ENCODE results near the gene RNH1. TPM values are rescaled to one million over a fixed set of nuclear protein-coding genes. Genes with fewer than 3 reads are reported as not detected.

The RNH1 gene
- total RNA-seq, 1 experiment from 2014 or later: 104 TPM

DNA sequence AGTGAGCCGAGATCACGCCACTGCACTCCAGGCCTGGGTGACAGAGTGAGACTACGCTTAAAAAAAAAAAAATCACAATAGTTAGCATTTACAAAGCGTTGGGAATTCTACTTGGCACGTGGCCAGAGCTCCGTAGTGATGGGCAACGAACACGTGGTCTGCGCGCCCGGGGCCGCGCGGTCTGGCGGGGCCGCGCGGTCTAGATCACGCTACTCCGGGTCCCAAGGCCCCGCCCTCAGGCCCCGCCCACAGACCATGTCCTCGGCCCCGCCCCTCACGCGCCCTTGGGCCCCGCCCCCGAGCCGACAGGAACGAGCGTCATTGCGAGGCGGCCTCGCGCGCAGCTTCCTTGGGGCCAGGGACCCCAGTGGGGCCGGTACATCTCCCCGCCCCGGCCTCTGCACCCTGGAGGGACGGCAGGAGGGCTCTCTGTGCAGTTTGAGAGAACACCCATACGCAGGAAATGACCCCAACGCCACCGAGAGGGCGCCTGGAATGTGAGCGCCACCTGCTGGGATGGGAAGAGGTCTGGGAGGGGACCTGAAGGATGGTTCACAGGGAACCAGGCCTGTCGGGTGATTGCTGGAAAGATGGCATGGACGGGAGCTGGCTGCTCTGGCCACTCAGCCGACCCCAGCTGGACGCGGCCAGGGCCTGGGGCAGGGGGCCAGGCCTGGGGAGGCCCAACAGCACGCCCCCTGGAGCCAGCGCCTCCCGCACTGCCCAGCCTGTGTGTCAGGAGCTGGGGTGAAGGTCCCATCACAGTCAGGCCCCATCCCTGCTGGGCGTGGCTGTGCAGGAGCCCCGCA is 58.9 kb downstream of the RNH1 start:
- H3K36me3 ChIP-seq (replicated peaks; ENCODE audit: control insufficient read depth, insufficient read depth, low read length): peaks cover 2% of the 10 kb centered on the region
- peak overlapping the region; percentile 82 for H3K4me3 ChIP-seq (ENCODE audit: insufficient read depth, low read depth, low read length)
- peak; percentile 99 for DNase-seq
- no peaks in the 10 kb centered on the region for H3K27me3 ChIP-seq (ENCODE audit: control insufficient read depth, insufficient read depth, low read length)

DNA sequence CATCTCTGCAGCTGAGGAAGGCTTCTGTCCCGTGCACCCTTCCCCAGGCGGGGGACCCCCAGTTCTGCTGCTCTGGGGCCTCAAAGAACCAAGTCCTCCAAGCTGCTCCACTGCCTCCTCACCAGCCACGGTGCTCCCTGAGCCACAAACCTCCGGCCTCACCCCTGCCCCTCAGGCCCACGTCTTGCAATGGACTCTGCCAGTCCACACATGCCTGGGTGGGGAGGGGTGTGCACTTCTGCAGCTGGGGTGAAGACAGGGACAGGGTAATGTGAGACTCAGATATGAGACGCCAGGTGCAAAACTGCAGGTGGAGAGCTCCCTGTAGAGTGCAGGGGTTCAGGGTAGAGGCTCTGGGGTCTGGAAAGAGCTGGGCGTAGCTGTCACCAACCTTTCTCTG is 60.2 kb downstream of the RNH1 start:
- H3K36me3 ChIP-seq (replicated peaks; ENCODE audit: control insufficient read depth, insufficient read depth, low read length): no peaks in the 10 kb centered on the region
- DNase-seq: no peak
- H3K27me3 ChIP-seq (ENCODE audit: control insufficient read depth, insufficient read depth, low read length): no peaks in the 10 kb centered on the region
- H3K4me3 ChIP-seq (ENCODE audit: insufficient read depth, low read depth, low read length): no peak overlapping the region

DNA sequence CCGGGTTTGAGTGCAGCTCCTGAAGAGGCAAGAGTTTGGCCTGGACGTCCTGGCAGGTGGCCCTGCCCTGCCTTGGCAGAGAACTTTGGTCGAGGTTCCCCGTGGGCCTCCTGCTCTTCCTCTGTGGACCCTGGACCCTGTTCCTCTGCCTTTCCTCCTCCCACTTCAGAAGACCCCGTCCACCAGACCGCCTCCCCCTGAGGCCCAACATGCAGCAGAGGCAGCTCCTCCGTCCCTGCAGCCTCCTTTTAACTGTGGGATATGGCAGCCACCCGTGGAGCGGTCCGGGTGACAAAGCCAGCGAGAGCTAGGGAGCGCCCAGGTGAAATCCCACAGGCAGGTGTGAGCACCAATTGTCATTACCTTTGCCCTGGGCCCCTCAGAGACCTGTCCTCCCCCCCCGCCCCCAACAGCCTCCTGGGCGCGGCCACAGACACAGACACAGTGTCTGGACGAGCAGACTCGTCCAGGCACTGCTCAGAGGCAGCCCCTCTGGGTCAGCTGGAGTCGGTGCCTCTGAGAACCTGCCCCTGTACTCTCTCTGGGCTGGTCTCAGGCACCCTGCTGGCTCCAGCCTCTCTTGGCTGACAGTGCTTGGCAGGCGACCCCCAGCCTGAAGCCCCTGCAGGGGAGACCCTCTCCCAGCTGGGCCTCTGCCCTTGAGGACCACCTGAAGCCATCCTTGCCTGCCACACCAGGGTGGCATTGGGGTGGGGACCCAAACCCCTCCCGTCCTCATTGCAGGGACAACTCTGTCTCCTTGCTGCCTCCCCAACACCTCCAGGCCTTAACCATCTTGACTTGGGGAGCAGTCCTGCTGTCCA is 61.1 kb downstream of the RNH1 start:
- DNase-seq: no peak
- H3K36me3 ChIP-seq (replicated peaks; ENCODE audit: control insufficient read depth, insufficient read depth, low read length): no peaks in the 10 kb centered on the region
- no peaks in the 10 kb centered on the region for H3K27me3 ChIP-seq (ENCODE audit: control insufficient read depth, insufficient read depth, low read length)
- H3K4me3 ChIP-seq (ENCODE audit: insufficient read depth, low read depth, low read length): no peak overlapping the region

Other genes starting within 250 kb of the RNH1 start
- 0.26 and 0.55 TPM in 2 replicates for gene NLRP6, start 228.8 kb downstream of the RNH1 start, total RNA-seq (2014; rRNA removed; shearing (Covaris generic))
- 69.0 and 102 TPM in 2 replicates for gene PGGHG, start 218.1 kb downstream of the RNH1 start, total RNA-seq (2014; rRNA removed; shearing (Covaris generic))
- gene IFITM5, start 207.7 kb downstream of the RNH1 start, total RNA-seq (2014; rRNA removed; shearing (Covaris generic)): not detected in 2 replicates
- gene IFITM2, start 199.4 kb downstream of the RNH1 start, total RNA-seq (2014; rRNA removed; shearing (Covaris generic)): 374 and 379 TPM in 2 replicates
- 1,398 and 1,404 TPM in 2 replicates for gene IFITM1, start 193.2 kb downstream of the RNH1 start, total RNA-seq (2014; rRNA removed; shearing (Covaris generic))
- gene IFITM3, start 186.4 kb downstream of the RNH1 start, total RNA-seq (2014; rRNA removed; shearing (Covaris generic)): 278 and 328 TPM in 2 replicates
- gene B4GALNT4, start 137.7 kb downstream of the RNH1 start, total RNA-seq (2014; rRNA removed; shearing (Covaris generic)): 56.0 and 62.6 TPM in 2 replicates
- 2.1 and 3.6 TPM in 2 replicates for gene PKP3, start 113.0 kb downstream of the RNH1 start, total RNA-seq (2014; rRNA removed; shearing (Covaris generic))
- gene SIGIRR, start 92.2 kb downstream of the RNH1 start, total RNA-seq (2014; rRNA removed; shearing (Covaris generic)): 39.5 and 44.9 TPM in 2 replicates
- gene ANO9, start 65.2 kb downstream of the RNH1 start, total RNA-seq (2014; rRNA removed; shearing (Covaris generic)): 0.83 and 2.2 TPM in 2 replicates
- 40.9 and 47.5 TPM in 2 replicates for gene PTDSS2, start 57.0 kb downstream of the RNH1 start, total RNA-seq (2014; rRNA removed; shearing (Covaris generic))
- 27.1 and 57.9 TPM in 2 replicates for gene HRAS, start 28.3 kb upstream of the RNH1 start, total RNA-seq (2014; rRNA removed; shearing (Covaris generic))
- 1.3 and 1.5 TPM in 2 replicates for gene LRRC56, start 30.3 kb upstream of the RNH1 start, total RNA-seq (2014; rRNA removed; shearing (Covaris generic))
- 2.7 and 4.0 TPM in 2 replicates for gene LMNTD2, start 53.5 kb upstream of the RNH1 start, total RNA-seq (2014; rRNA removed; shearing (Covaris generic))
- 28.2 and 37.0 TPM in 2 replicates for gene RASSF7, start 53.7 kb upstream of the RNH1 start, total RNA-seq (2014; rRNA removed; shearing (Covaris generic))
- 37.5 and 42.1 TPM in 2 replicates for gene PHRF1, start 69.2 kb upstream of the RNH1 start, total RNA-seq (2014; rRNA removed; shearing (Covaris generic))
- 13.6 and 14.6 TPM in 2 replicates for gene IRF7, start 108.7 kb upstream of the RNH1 start, total RNA-seq (2014; rRNA removed; shearing (Covaris generic))
- not detected in 2 replicates for gene CDHR5, start 117.7 kb upstream of the RNH1 start, total RNA-seq (2014; rRNA removed; shearing (Covaris generic))
- not detected in 2 replicates for gene SCT, start 119.9 kb upstream of the RNH1 start, total RNA-seq (2014; rRNA removed; shearing (Covaris generic))
- 1.8 and 2.1 TPM in 2 replicates for gene DRD4, start 130.0 kb upstream of the RNH1 start, total RNA-seq (2014; rRNA removed; shearing (Covaris generic))
- 69.0 and 74.6 TPM in 2 replicates for gene DEAF1, start 188.0 kb upstream of the RNH1 start, total RNA-seq (2014; rRNA removed; shearing (Covaris generic))
- gene TMEM80, start 188.6 kb upstream of the RNH1 start, total RNA-seq (2014; rRNA removed; shearing (Covaris generic)): 27.0 and 36.0 TPM in 2 replicates
- gene EPS8L2, start 199.0 kb upstream of the RNH1 start, total RNA-seq (2014; rRNA removed; shearing (Covaris generic)): 3.7 and 18.8 TPM in 2 replicates
- gene TALDO1, start 240.2 kb upstream of the RNH1 start, total RNA-seq (2014; rRNA removed; shearing (Covaris generic)): 264 and 269 TPM in 2 replicates